A673 (cell line): ENCODE data around the gene OPRPN. TPM values are rescaled to one million over a fixed set of nuclear protein-coding genes. Genes with fewer than 3 reads are reported as not detected.

Experiments used
- Bru-seq: library from RNA; stranded (reverse); fragments of 400-500 nt; gene quantifications from one replicate; lab custom pipeline; 2021; lab: Mats Ljungman, UMichigan
- BruChase-seq, 2 experiments: library from RNA; stranded (reverse); fragments of 400-500 nt; gene quantifications; one replicate each; lab custom pipeline; 2021; lab: Mats Ljungman, UMichigan
- BruUV-seq: library from RNA; stranded (reverse); fragments of 400-500 nt; replicated peaks from 2 replicates; lab custom pipeline; 2021; lab: Mats Ljungman, UMichigan
- CTCF ChIA-PET: fragments of 300-600 bp; sonication (Branson Sonifier 250); formaldehyde crosslinking; loops from one replicate; lab custom pipeline; 2022; ENCODE audit warnings: antibody characterized with exemption; lab: Charles Lee
- POLR2A ChIA-PET: fragments of 300-600 bp; sonication (Branson Sonifier 250); formaldehyde crosslinking; loops from one replicate; lab custom pipeline; 2022; ENCODE audit warnings: antibody characterized with exemption; ENCODE audit not compliant: low non-redundant PET; lab: Charles Lee
- DNase-seq: peaks from one replicate; pipeline ENCODE4 v3.0.0-alpha.2; 2015; ENCODE audit warnings: low spot score
- H3K27ac ChIP-seq: fragments of 200-600 bp; sonication (generic); 2 replicates; pipeline ENCODE4 v1.5.1; 2016; ENCODE audit warnings: mixed run types, low read depth, mild to moderate bottlenecking, mixed read lengths, antibody characterized with exemption, low read length; ENCODE audit not compliant: poor library complexity, severe bottlenecking
- H3K27me3 ChIP-seq: fragments of 200-600 bp; sonication (generic); replicated peaks from 2 replicates; pipeline ENCODE4 v1.6.1; 2017; ENCODE audit warnings: mixed run types, low read depth, mild to moderate bottlenecking, mixed read lengths, antibody characterized with exemption, low read length; ENCODE audit not compliant: insufficient read depth, poor library complexity
- H3K36me3 ChIP-seq: fragments of 200-600 bp; sonication (generic); 2 replicates; pipeline ENCODE4 v1.6.1; 2016; ENCODE audit warnings: mixed run types, mild to moderate bottlenecking, mixed read lengths, antibody characterized with exemption, low read length; ENCODE audit not compliant: insufficient read depth, poor library complexity, severe bottlenecking
- H3K4me1 ChIP-seq: fragments of 200-600 bp; sonication (generic); 2 replicates; pipeline ENCODE4 v1.6.1; 2017; ENCODE audit warnings: mixed run types, mild to moderate bottlenecking, mixed read lengths, antibody characterized with exemption, low read length; ENCODE audit not compliant: insufficient read depth, poor library complexity, severe bottlenecking
- H3K4me3 ChIP-seq: fragments of 200-600 bp; sonication (generic); 2 replicates; pipeline ENCODE4 v1.5.1; 2016; ENCODE audit warnings: low read depth, mixed run types, mild to moderate bottlenecking, mixed read lengths, low read length; ENCODE audit not compliant: poor library complexity, severe bottlenecking
- H3K9me3 ChIP-seq: fragments of 200-600 bp; sonication (generic); 2 replicates; pipeline ENCODE4 v1.6.1; 2016; ENCODE audit warnings: mixed run types, low read depth, mild to moderate bottlenecking, mixed read lengths, antibody characterized with exemption, low read length; ENCODE audit not compliant: poor library complexity, severe bottlenecking
- CTCF ChIP-seq: fragments of 300-800, 200-600 bp; sonication (generic); conservative IDR thresholded peaks from 2 replicates; pipeline ENCODE4 v1.5.1; 2017; ENCODE audit warnings: low read depth, mild to moderate bottlenecking, antibody characterized with exemption, low read length, moderate library complexity, mixed read lengths
- EZH2 ChIP-seq: fragments of 200-600 bp; sonication (generic); IDR thresholded peaks from 2 replicates; pipeline ENCODE4 v1.6.1; 2017; ENCODE audit warnings: borderline replicate concordance, low read depth, mild to moderate bottlenecking, mixed read lengths, antibody characterized with exemption, low read length; ENCODE audit not compliant: poor library complexity, severe bottlenecking
- intact Hi-C: fragments of 100-400 bp; cut with micrococcal nuclease; formaldehyde crosslinking; loops from one replicate; pipeline ENCODE4 v1.10.0; 2022; ENCODE audit not compliant: unreplicated experiment
- long read RNA-seq: library from polyadenylated mRNA; stranded (forward); transcript quantifications from one replicate; pipeline ENCODE4 v2.0.0, GENCODE V29; 2022
- total RNA-seq: library from RNA; stranded (reverse); gene quantifications from 2 replicates; pipeline ENCODE4 v1.2.3, GENCODE V29; 2021

OPRPN gene
- not detected in 2 replicates for total RNA-seq
- not detected for Bru-seq, nascent RNA
- BruChase-seq, experiment 1, labeled RNA remaining after a 2-hour chase: not detected
- not detected for BruChase-seq, experiment 2, labeled RNA remaining after a 6-hour chase
- long read RNA-seq: 0 reads

- CTCF ChIA-PET: no interaction called here
- Histone ChIP-seq H3K27me3 (no peaks in the 10 kb centered on the region), H3K36me3 (no peaks in the 10 kb centered on the region), H3K9me3 (no peaks in the 10 kb centered on the region), H3K4me1 (no peaks in the 10 kb centered on the region), H3K4me3 (no peak within 1 kb of the TSS), H3K27ac (no peak within 1 kb of the TSS)
- POLR2A ChIA-PET: no interaction called here
- BruUV-seq: no TSS peak
- intact Hi-C loops: no loop called here
- DNase-seq: no peak
- no peak for TF ChIP-seq CTCF
- TF ChIP-seq EZH2: no peak
Observed at GRCh38 chr4:70397580-70397979, at the start of gene OPRPN. Gene OPRPN, plus strand, starts transcription at chr4:70397940. Its CDS starts 1,346 bp downstream, at chr4:70399286.

DNA sequence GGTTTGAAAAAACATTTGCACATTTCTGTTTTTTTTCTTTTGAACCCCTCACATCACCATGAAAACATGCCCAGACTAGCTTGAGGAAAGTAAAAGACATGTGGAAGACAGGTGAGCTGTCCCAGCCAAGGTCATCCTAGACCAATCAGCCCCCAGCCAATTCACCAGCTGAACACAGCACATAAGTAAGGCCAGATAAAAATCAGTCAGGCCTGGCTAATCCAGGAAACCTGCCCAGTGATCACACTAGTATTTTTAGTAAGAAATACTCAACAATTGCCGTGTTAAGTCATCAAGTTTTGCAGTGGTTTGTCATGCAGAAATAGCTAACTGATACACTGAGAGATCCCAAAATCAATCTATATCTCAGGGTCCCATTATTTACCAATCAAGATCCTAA is 41.6 kb upstream of the OPRPN start:
- CTCF ChIA-PET: no interaction called here
- no TSS peak for BruUV-seq

GRCh38 chr4:70359115-70359661 is 38.6 kb upstream of the OPRPN start:
- Histone ChIP-seq H3K4me3 (no peak overlapping the region), H3K27ac (no peak overlapping the region), H3K36me3 (no peaks in the 10 kb centered on the region), H3K9me3 (no peaks in the 10 kb centered on the region), H3K27me3 (no peaks in the 10 kb centered on the region), H3K4me1 (no peaks in the 10 kb centered on the region)
- TF ChIP-seq EZH2: no peak
- no peak for TF ChIP-seq CTCF
- ChIA-PET CTCF (no interaction called here), POLR2A (no interaction called here)
- intact Hi-C loops: no loop called here
- DNase-seq: no peak
- no TSS peak for BruUV-seq

More for the DNA sequence above, 41.6 kb upstream of the OPRPN start:
- Histone ChIP-seq H3K36me3 (no peaks in the 10 kb centered on the region), H3K4me3 (no peak overlapping the region), H3K9me3 (no peaks in the 10 kb centered on the region), H3K27ac (no peak overlapping the region), H3K4me1 (no peaks in the 10 kb centered on the region), H3K27me3 (no peaks in the 10 kb centered on the region)
- TF ChIP-seq EZH2: no peak
- no peak for TF ChIP-seq CTCF
- DNase-seq: no peak
- intact Hi-C loops: no loop called here
- POLR2A ChIA-PET: no interaction called here
